ENCODE measurements around the gene AGPAT3. TPM values are rescaled to one million over a fixed set of nuclear protein-coding genes. Genes with fewer than 3 reads are reported as not detected.

AGPAT3 gene
- total RNA-seq, 5 donors from 2014 or later (not counting 1 experiment from before 2014, with no cell fraction given) = 48.4 to 77.2 (median 65.1) TPM

- H3K27ac ChIP-seq (ENCODE audit: low read length) = no peak overlapping the region
- no peaks in the 10 kb centered on the region for H3K27me3 ChIP-seq (replicated peaks in 1 of 2; ENCODE audit: control insufficient read depth in 2 of 2, extremely low read depth in 1 of 2, insufficient read depth in 2 of 2, low read length in 1 of 2)
- peak overlapping the region in 1 of 3 donors; percentile 45 for H3K4me3 Mint-ChIP-seq
- ATAC-seq (replicated peaks in 1 of 4) (peak; percentile 50 to 60 (median 54)), DNase-seq (peak in 1 of 35 experiments; percentile 23)
- WGBS (ENCODE audit: insufficient coverage) = 54% methylated on average over 11 of the region's 16 CpGs
- peaks cover 3 to 54% of the 10 kb centered on the region in 2 experiments for H3K4me1 ChIP-seq (ENCODE audit: control insufficient read depth in 1 of 2, extremely low read depth in 1 of 2, insufficient read depth in 2 of 2, low read length in 2 of 2)
- ChIA-PET POLR2A (no interaction called here), CTCF (no interaction called here)
- H3K36me3 ChIP-seq (ENCODE audit: control insufficient read depth in 2 of 2, extremely low read depth in 1 of 2, insufficient read depth in 1 of 2, low read length in 1 of 2) = peaks cover 0 to 24% of the 10 kb centered on the region in 2 donors
- peak overlapping the region; percentile 49 to 64 for H3K27ac Mint-ChIP-seq
- H3K4me1 Mint-ChIP-seq = peaks cover 58 to 81% (median 73%) of the 10 kb centered on the region in 3 donors
- no peaks in the 10 kb centered on the region for H3K9me3 Mint-ChIP-seq
- no peak overlapping the region for H3K4me3 ChIP-seq (ENCODE audit: control insufficient read depth in 1 of 2, extremely low read depth in 1 of 2, low read length in 1 of 2)
- peaks cover 3% of the 10 kb centered on the region for H3K36me3 Mint-ChIP-seq
- no peaks in the 10 kb centered on the region for H3K27me3 Mint-ChIP-seq
- H3K9me3 ChIP-seq = no peaks in the 10 kb centered on the region
Observed at GRCh38 chr21:43884012-43884860, 19.2 kb downstream of the AGPAT3 start.

- Histone ChIP-seq H3K27me3 (replicated peaks in 1 of 2; ENCODE audit: control insufficient read depth in 2 of 2, extremely low read depth in 1 of 2, insufficient read depth in 2 of 2, low read length in 1 of 2) (no peaks in the 10 kb centered on the region), H3K4me3 (ENCODE audit: control insufficient read depth in 1 of 2, extremely low read depth in 1 of 2, low read length in 1 of 2) (no peak overlapping the region), H3K36me3 (ENCODE audit: control insufficient read depth in 2 of 2, extremely low read depth in 1 of 2, insufficient read depth in 1 of 2, low read length in 1 of 2) (peaks cover 0 to 17% of the 10 kb centered on the region in 2 donors), H3K4me1 (ENCODE audit: control insufficient read depth in 1 of 2, extremely low read depth in 1 of 2, insufficient read depth in 2 of 2, low read length in 2 of 2) (peaks cover 3 to 46% of the 10 kb centered on the region in 2 experiments), H3K27ac (ENCODE audit: low read length) (no peak overlapping the region), H3K9me3 (no peaks in the 10 kb centered on the region)
- no peak for ATAC-seq (replicated peaks in 1 of 4)
- POLR2A ChIA-PET = no interaction called here
- no peaks in the 10 kb centered on the region for H3K9me3 Mint-ChIP-seq
- peaks cover 11% of the 10 kb centered on the region for H3K36me3 Mint-ChIP-seq
- no peak for DNase-seq
- H3K4me1 Mint-ChIP-seq = peaks cover 58 to 81% (median 73%) of the 10 kb centered on the region in 3 donors
- H3K4me3 Mint-ChIP-seq = peak overlapping the region in 1 of 3 donors; percentile 45
- CTCF ChIA-PET = interaction anchor here in 1 of 2 donors (0.7 kb wide), 1 partner anchor 12 kb away, joined by 6 read pairs; no protein-coding TSS in a partner anchor
- H3K27me3 Mint-ChIP-seq = no peaks in the 10 kb centered on the region
- peak overlapping the region; percentile 49 to 64 for H3K27ac Mint-ChIP-seq
- 90% methylated on average over 6 of the region's 16 CpGs for WGBS (ENCODE audit: insufficient coverage)
Observed at GRCh38 chr21:43884861-43885417, 19.9 kb downstream of the AGPAT3 start.

GRCh38 chr21:43885721-43886120 is 20.7 kb downstream of the AGPAT3 start:
- no peak overlapping the region for H3K4me3 ChIP-seq (ENCODE audit: control insufficient read depth in 1 of 2, extremely low read depth in 1 of 2, low read length in 1 of 2)
- H3K4me3 Mint-ChIP-seq = no peak overlapping the region
- DNase-seq (no peak), ATAC-seq (replicated peaks in 1 of 4) (no peak)
- ChIA-PET POLR2A (no interaction called here), CTCF (interaction anchor here in 1 of 2 donors (0.7 kb wide), 2 partner anchors 13 to 67 kb away, joined by 3 to 6 read pairs; no protein-coding TSS in a partner anchor)
- no peaks in the 10 kb centered on the region for H3K9me3 Mint-ChIP-seq
- 96% methylated on average over 13 of the region's 14 CpGs for WGBS (ENCODE audit: insufficient coverage)
- H3K27me3 ChIP-seq (replicated peaks in 1 of 2; ENCODE audit: control insufficient read depth in 2 of 2, extremely low read depth in 1 of 2, insufficient read depth in 2 of 2, low read length in 1 of 2) = no peaks in the 10 kb centered on the region
- H3K36me3 Mint-ChIP-seq = peaks cover 13% of the 10 kb centered on the region
- H3K27ac ChIP-seq (ENCODE audit: low read length) = no peak overlapping the region
- no peak overlapping the region for H3K27ac Mint-ChIP-seq
- no peaks in the 10 kb centered on the region for H3K9me3 ChIP-seq
- H3K36me3 ChIP-seq (ENCODE audit: control insufficient read depth in 2 of 2, extremely low read depth in 1 of 2, insufficient read depth in 1 of 2, low read length in 1 of 2) = peaks cover 0 to 12% of the 10 kb centered on the region in 2 donors
- no peaks in the 10 kb centered on the region for H3K27me3 Mint-ChIP-seq
- peaks cover 3 to 39% of the 10 kb centered on the region in 2 experiments for H3K4me1 ChIP-seq (ENCODE audit: control insufficient read depth in 1 of 2, extremely low read depth in 1 of 2, insufficient read depth in 2 of 2, low read length in 2 of 2)
- H3K4me1 Mint-ChIP-seq = peaks cover 55 to 76% (median 70%) of the 10 kb centered on the region in 3 donors

GRCh38 chr21:43886565-43886964 is 21.5 kb downstream of the AGPAT3 start:
- Mint-ChIP-seq H3K4me3 (no peak overlapping the region), H3K27ac (no peak overlapping the region), H3K36me3 (peaks cover 13% of the 10 kb centered on the region), H3K4me1 (peaks cover 49 to 69% (median 63%) of the 10 kb centered on the region in 3 donors), H3K27me3 (no peaks in the 10 kb centered on the region), H3K9me3 (no peaks in the 10 kb centered on the region)
- Histone ChIP-seq H3K36me3 (ENCODE audit: control insufficient read depth in 2 of 2, extremely low read depth in 1 of 2, insufficient read depth in 1 of 2, low read length in 1 of 2) (peaks cover 0 to 12% of the 10 kb centered on the region in 2 donors), H3K9me3 (no peaks in the 10 kb centered on the region), H3K4me1 (ENCODE audit: control insufficient read depth in 1 of 2, extremely low read depth in 1 of 2, insufficient read depth in 2 of 2, low read length in 2 of 2) (peaks cover 3 to 34% of the 10 kb centered on the region in 2 experiments), H3K4me3 (ENCODE audit: control insufficient read depth in 1 of 2, extremely low read depth in 1 of 2, low read length in 1 of 2) (no peak overlapping the region), H3K27me3 (replicated peaks in 1 of 2; ENCODE audit: control insufficient read depth in 2 of 2, extremely low read depth in 1 of 2, insufficient read depth in 2 of 2, low read length in 1 of 2) (no peaks in the 10 kb centered on the region), H3K27ac (ENCODE audit: low read length) (no peak overlapping the region)
- DNase-seq (no peak), ATAC-seq (replicated peaks in 1 of 4) (no peak)
- POLR2A ChIA-PET = no interaction called here
- no CpG with 5 or more reads among the region's 1 CpG for WGBS (ENCODE audit: insufficient coverage)
- CTCF ChIA-PET = interaction anchor here in 1 of 2 donors (0.7 kb wide), 1 partner anchor 66 kb away, joined by 3 read pairs; no protein-coding TSS in a partner anchor

- Histone ChIP-seq H3K9me3 (no peaks in the 10 kb centered on the region), H3K36me3 (ENCODE audit: control insufficient read depth in 2 of 2, extremely low read depth in 1 of 2, insufficient read depth in 1 of 2, low read length in 1 of 2) (peaks cover 4 to 6% of the 10 kb centered on the region in 2 donors), H3K4me1 (ENCODE audit: control insufficient read depth in 1 of 2, extremely low read depth in 1 of 2, insufficient read depth in 2 of 2, low read length in 2 of 2) (peaks cover 7 to 29% of the 10 kb centered on the region in 2 experiments), H3K27me3 (replicated peaks in 1 of 2; ENCODE audit: control insufficient read depth in 2 of 2, extremely low read depth in 1 of 2, insufficient read depth in 2 of 2, low read length in 1 of 2) (no peaks in the 10 kb centered on the region), H3K27ac (ENCODE audit: low read length) (no peak overlapping the region), H3K4me3 (ENCODE audit: control insufficient read depth in 1 of 2, extremely low read depth in 1 of 2, low read length in 1 of 2) (no peak overlapping the region)
- Mint-ChIP-seq H3K27me3 (no peaks in the 10 kb centered on the region), H3K27ac (no peak overlapping the region), H3K36me3 (peaks cover 13% of the 10 kb centered on the region), H3K4me3 (no peak overlapping the region), H3K9me3 (no peaks in the 10 kb centered on the region), H3K4me1 (peaks cover 48 to 68% (median 62%) of the 10 kb centered on the region in 3 donors)
- POLR2A ChIA-PET = no interaction called here
- WGBS (ENCODE audit: insufficient coverage) = 40% methylated on average over 1 of the region's 3 CpGs
- ATAC-seq (replicated peaks in 1 of 4) = peak in 1 of 4 experiments; percentile 68
- DNase-seq = peak in 1 of 35 experiments; percentile 46
- CTCF ChIA-PET = interaction anchor here in 1 of 2 donors (0.6 kb wide), 1 partner anchor 23 kb away, joined by 3 read pairs; no protein-coding TSS in a partner anchor
Observed at GRCh38 chr21:43889069-43889468, 24.0 kb downstream of the AGPAT3 start.

- no peaks in the 10 kb centered on the region for H3K27me3 Mint-ChIP-seq
- ChIA-PET CTCF (no interaction called here), POLR2A (no interaction called here)
- peaks cover 13% of the 10 kb centered on the region for H3K36me3 Mint-ChIP-seq
- H3K4me1 Mint-ChIP-seq = peaks cover 48 to 67% (median 61%) of the 10 kb centered on the region in 3 donors
- H3K4me1 ChIP-seq (ENCODE audit: control insufficient read depth in 1 of 2, extremely low read depth in 1 of 2, insufficient read depth in 2 of 2, low read length in 2 of 2) = peaks cover 10 to 19% of the 10 kb centered on the region in 2 experiments
- DNase-seq (no peak), ATAC-seq (replicated peaks in 1 of 4) (no peak)
- WGBS (ENCODE audit: insufficient coverage) = 79% methylated on average over 3 of the region's 9 CpGs
- no peak overlapping the region for H3K4me3 ChIP-seq (ENCODE audit: control insufficient read depth in 1 of 2, extremely low read depth in 1 of 2, low read length in 1 of 2)
- peaks cover 4 to 6% of the 10 kb centered on the region in 2 donors for H3K36me3 ChIP-seq (ENCODE audit: control insufficient read depth in 2 of 2, extremely low read depth in 1 of 2, insufficient read depth in 1 of 2, low read length in 1 of 2)
- H3K27ac Mint-ChIP-seq = no peak overlapping the region
- no peaks in the 10 kb centered on the region for H3K27me3 ChIP-seq (replicated peaks in 1 of 2; ENCODE audit: control insufficient read depth in 2 of 2, extremely low read depth in 1 of 2, insufficient read depth in 2 of 2, low read length in 1 of 2)
- no peaks in the 10 kb centered on the region for H3K9me3 ChIP-seq
- no peak overlapping the region for H3K27ac ChIP-seq (ENCODE audit: low read length)
- H3K4me3 Mint-ChIP-seq = no peak overlapping the region
- no peaks in the 10 kb centered on the region for H3K9me3 Mint-ChIP-seq
Observed at GRCh38 chr21:43890042-43890441, 25.0 kb downstream of the AGPAT3 start.

All from T-cell (primary cell).